B cell (primary cell): ENCODE results near the gene EXOC6B. TPM values are rescaled to one million over a fixed set of nuclear protein-coding genes. Genes with fewer than 3 reads are reported as not detected.

Source experiments
- ATAC-seq: fragments of 200-7000 bp; cut with Tn5 transposase; one replicate; pipeline ENCODE4 v1.10.0; 2021; ENCODE audit warnings: low read depth, mild to moderate bottlenecking, moderate number of reproducible peaks, moderate library complexity
- CTCF ChIA-PET: fragments of 350-600 bp; sonication (Branson Sonifier 250); formaldehyde crosslinking; loops from one replicate; lab custom pipeline; 2021; ENCODE audit warnings: antibody characterized with exemption, inconsistent platforms; lab: Charles Lee
- POLR2A ChIA-PET: fragments of 350-600 bp; sonication (Branson Sonifier 250); formaldehyde crosslinking; loops from one replicate; lab custom pipeline; 2021; ENCODE audit warnings: antibody characterized with exemption; lab: Charles Lee
- DNase-seq: peaks from one replicate; pipeline ENCODE4 v3.0.0; 2013
- H2AFZ ChIP-seq: 2 replicates; pipeline ENCODE4 v1.6.1; 2012; ENCODE audit warnings: mild to moderate bottlenecking, low read depth, low read length; ENCODE audit not compliant: insufficient read depth, poor library complexity, severe bottlenecking
- H3K27ac ChIP-seq, 2 donors: 1 replicate in 1 of 2; 2 replicates in 1 of 2; pipeline ENCODE4 v1.5.1; 2012 to 2013; ENCODE audit warnings: low read length in 2 of 2, mild to moderate bottlenecking in 2 of 2, moderate library complexity in 1 of 2
- H3K27me3 ChIP-seq, 4 experiments: fragments of 200-600 bp in 1 of 4; sonication (generic) in 1 of 4; replicated peaks in 1 of 4; 1 replicate in 2 of 4; 2 replicates in 2 of 4; pipeline versions ENCODE4 v1.6.1 to v1.7.0; 2013 to 2016; ENCODE audit warnings: low read length in 3 of 4, mild to moderate bottlenecking in 2 of 4, mixed read lengths in 1 of 4, moderate library complexity in 1 of 4; ENCODE audit not compliant: insufficient read depth in 4 of 4, control insufficient read depth in 3 of 4; ENCODE audit errors: control extremely low read depth in 1 of 4
- H3K36me3 ChIP-seq, 2 experiments: replicated peaks in 1 of 2; 1 replicate in 1 of 2; 2 replicates in 1 of 2; pipeline versions ENCODE4 v1.6.1 to v1.7.1; 2013; ENCODE audit warnings: low read length in 1 of 2; ENCODE audit not compliant: insufficient read depth in 2 of 2, control insufficient read depth in 1 of 2; ENCODE audit errors: control extremely low read depth in 1 of 2, extremely low read depth in 1 of 2
- H3K4me1 ChIP-seq, 2 donors: fragments of 200-600 bp in 1 of 2; sonication (generic) in 1 of 2; 1 replicate in 1 of 2; 2 replicates in 1 of 2; pipeline versions ENCODE4 v1.5.1 to v1.6.1; 2013 to 2017; ENCODE audit warnings: low read length in 2 of 2; ENCODE audit not compliant: control insufficient read depth in 2 of 2, insufficient read depth in 2 of 2
- H3K4me2 ChIP-seq: replicated peaks from 2 replicates; pipeline ENCODE3; 2012; ENCODE audit warnings: mild to moderate bottlenecking, low read depth, low read length; ENCODE audit not compliant: poor library complexity, severe bottlenecking
- H3K4me3 ChIP-seq, 5 experiments: fragments of 200-600 bp in 1 of 5; sonication (generic) in 1 of 5; 1 replicate in 3 of 5; 2 replicates in 2 of 5; pipeline versions ENCODE4 v1.5.1 to v1.7.0; 2011 to 2016; ENCODE audit warnings: low read length in 4 of 5, mild to moderate bottlenecking in 4 of 5, low read depth in 2 of 5, control low read depth in 1 of 5, moderate library complexity in 1 of 5; ENCODE audit not compliant: insufficient read depth in 1 of 5; ENCODE audit errors: control extremely low read depth in 1 of 5, extremely low read depth in 1 of 5
- H3K79me2 ChIP-seq: fragments of 200-600 bp; sonication (generic); one replicate; pipeline ENCODE4 v1.6.0; 2016; ENCODE audit warnings: low read length; ENCODE audit not compliant: control insufficient read depth, insufficient read depth
- H3K9ac ChIP-seq: fragments of 200-600 bp; sonication (generic); 2 replicates; pipeline ENCODE4 v1.6.1; 2017; ENCODE audit warnings: mild to moderate bottlenecking, low read length, moderate library complexity
- H3K9me3 ChIP-seq, 3 donors: one replicate each; pipeline versions ENCODE4 v1.6.1 to v1.7.1; 2013; ENCODE audit warnings: low read length in 2 of 3; ENCODE audit not compliant: control insufficient read depth in 2 of 3, insufficient read depth in 1 of 3; ENCODE audit errors: control extremely low read depth in 1 of 3
- H4K20me1 ChIP-seq: 2 replicates; pipeline ENCODE4 v1.6.0; 2012; ENCODE audit warnings: mild to moderate bottlenecking, low read length; ENCODE audit not compliant: insufficient read depth, control insufficient read depth, poor library complexity, severe bottlenecking
- H3K27ac Mint-ChIP-seq: one replicate; pipeline ENCODE4 v1.8.0; 2021; ENCODE audit warnings: mixed read lengths
- H3K27me3 Mint-ChIP-seq: one replicate; pipeline ENCODE4 v1.8.0; 2021; ENCODE audit warnings: mixed read lengths
- H3K4me1 Mint-ChIP-seq: one replicate; pipeline ENCODE4 v1.8.0; 2021; ENCODE audit warnings: mixed read lengths
- H3K4me3 Mint-ChIP-seq: one replicate; pipeline ENCODE4 v1.8.0; 2021; ENCODE audit warnings: mixed read lengths
- H3K9me3 Mint-ChIP-seq: one replicate; pipeline ENCODE4 v1.8.0; 2022; ENCODE audit warnings: mixed read lengths; ENCODE audit not compliant: insufficient read depth
- CTCF ChIP-seq: fragments of 200-600 bp; IDR thresholded peaks from one replicate; pipeline ENCODE4 v1.8.0; 2022; ENCODE audit warnings: antibody characterized with exemption, mild to moderate bottlenecking
- EZH2 ChIP-seq: IDR thresholded peaks from 2 replicates; pipeline ENCODE4 v1.6.1; 2012; ENCODE audit warnings: borderline replicate concordance, low read depth, mild to moderate bottlenecking, moderate library complexity, low read length; ENCODE audit not compliant: insufficient read depth, poor library complexity, severe bottlenecking
- WGBS: methylation state at CpG from one replicate; pipeline ENCODE4 v1.1.5; 2013; ENCODE audit warnings: missing lambda C conversion rate; ENCODE audit not compliant: insufficient coverage; 5-methylcytosine and 5-hydroxymethylcytosine counted together
- intact Hi-C: fragments of 100-400 bp; cut with micrococcal nuclease; formaldehyde crosslinking; loops from one replicate; pipeline ENCODE4 v1.10.0; 2022
- polyA plus RNA-seq: library from polyadenylated mRNA; depleted of rRNA; stranded (reverse); fragments of >200 nt; gene quantifications from 2 replicates; pipeline ENCODE4 v1.2.3, GENCODE V29; 2012
- total RNA-seq, 2 donors: library from RNA; stranded (reverse); fragments of 120-200 nt in 1 of 2; gene quantifications; 1 replicate in 1 of 2; 2 replicates in 1 of 2; pipeline versions ENCODE4 v1.2.3 to v1.2.4, GENCODE V29; 2013 to 2022

Gene EXOC6B
- total and polyA plus RNA-seq, 2 donors (not counting 1 experiment from before 2014, with no cell fraction given): 4.8 to 22.6 TPM

GRCh38 chr2:72175636-72176035 lies 650.2 kb downstream of the EXOC6B start:
- no peak overlapping the region for H3K4me3 Mint-ChIP-seq
- no peak overlapping the region for H2AFZ ChIP-seq
- TF ChIP-seq CTCF: no peak
- H3K9me3 Mint-ChIP-seq: no peaks in the 10 kb centered on the region
- H3K27me3 ChIP-seq: no peaks in the 10 kb centered on the region
- H3K27me3 Mint-ChIP-seq: no peaks in the 10 kb centered on the region
- no peaks in the 10 kb centered on the region for H3K9me3 ChIP-seq
- H3K36me3 ChIP-seq: no peaks in the 10 kb centered on the region
- no peak overlapping the region for H3K27ac ChIP-seq
- no peak overlapping the region for H3K4me2 ChIP-seq
- H3K4me3 ChIP-seq: no peak overlapping the region
- DNase-seq (no peak), ATAC-seq (no peak)
- H3K79me2 ChIP-seq: no peaks in the 10 kb centered on the region
- no peaks in the 10 kb centered on the region for H4K20me1 ChIP-seq
- H3K27ac Mint-ChIP-seq: no peak overlapping the region
- CTCF ChIA-PET: interaction anchor here (1.3 kb wide), 1 partner anchor 33 kb away, joined by 3 read pairs; no protein-coding TSS in a partner anchor
- no peaks in the 10 kb centered on the region for H3K4me1 ChIP-seq
- H3K9ac ChIP-seq: no peak overlapping the region
- 67% methylated on average over 2 of the region's 4 CpGs for WGBS
- intact Hi-C loops: no loop called here
- POLR2A ChIA-PET: no interaction called here
- H3K4me1 Mint-ChIP-seq: no peaks in the 10 kb centered on the region

GRCh38 chr2:72173640-72174321 lies 652.1 kb downstream of the EXOC6B start:
- DNase-seq: no peak
- Histone ChIP-seq H3K79me2 (no peaks in the 10 kb centered on the region), H3K4me1 (no peaks in the 10 kb centered on the region), H3K9me3 (no peaks in the 10 kb centered on the region), H2AFZ (no peak overlapping the region), H3K9ac (no peak overlapping the region), H3K4me3 (no peak overlapping the region), H4K20me1 (no peaks in the 10 kb centered on the region), H3K4me2 (no peak overlapping the region), H3K36me3 (no peaks in the 10 kb centered on the region), H3K27ac (no peak overlapping the region), H3K27me3 (no peaks in the 10 kb centered on the region)
- Mint-ChIP-seq H3K27me3 (no peaks in the 10 kb centered on the region), H3K4me1 (no peaks in the 10 kb centered on the region), H3K27ac (no peak overlapping the region), H3K9me3 (no peaks in the 10 kb centered on the region), H3K4me3 (no peak overlapping the region)
- 53% methylated on average over 2 of the region's 8 CpGs for WGBS
- ATAC-seq: no peak
- intact Hi-C loops: no loop called here
- POLR2A ChIA-PET: no interaction called here
- CTCF ChIA-PET: interaction anchor here (0.9 kb wide), 1 partner anchor 23 kb away, joined by 3 read pairs; no protein-coding TSS in a partner anchor
- TF ChIP-seq CTCF (no peak), EZH2 (no peak)
